RPMI7951 (cell line): ENCODE results near the gene FRMD1. TPM values are rescaled to one million over a fixed set of nuclear protein-coding genes. Genes with fewer than 3 reads are reported as not detected.

ENCODE experiments used
- DNase-seq: peaks from one replicate; pipeline ENCODE4 v3.0.0-alpha.2; 2012; ENCODE audit warnings: low read depth
- total RNA-seq: library from RNA; depleted of rRNA; stranded (reverse); fragments of >200 nt; shearing (Covaris generic); gene quantifications from 2 replicates; pipeline ENCODE4 v1.2.3, GENCODE V29; 2014

FRMD1 gene
- total RNA-seq, 1 experiment from 2014 or later: not detected

GRCh38 chr6:168111911-168112310 is 32.9 kb upstream of the FRMD1 start:
- DNase-seq: no peak

- DNase-seq: no peak
These were observed 31.4 kb upstream of the FRMD1 start for GRCh38 chr6:168110437-168110836.

DNA sequence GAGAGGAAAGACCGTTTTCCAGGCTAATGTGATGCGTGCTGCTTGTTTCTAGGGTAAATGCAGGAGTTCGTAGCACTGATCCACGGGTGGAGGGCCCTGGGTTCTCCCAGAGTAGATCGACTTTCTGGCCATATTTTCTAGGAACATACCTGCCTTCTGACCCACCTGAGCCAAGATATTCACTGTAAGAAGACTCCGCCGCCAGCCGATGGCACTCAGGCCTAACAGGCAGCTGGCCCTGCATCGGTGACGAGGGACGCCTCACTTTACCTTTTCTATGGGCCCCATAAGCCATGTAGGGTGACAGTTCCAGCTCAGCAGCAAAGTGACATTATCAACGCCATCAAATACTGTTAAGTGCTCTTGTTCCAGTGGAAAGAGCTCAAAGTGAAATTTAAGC is 30.2 kb upstream of the FRMD1 start:
- no peak for DNase-seq

- peak; percentile 8 for DNase-seq
These were observed 28.4 kb upstream of the FRMD1 start for GRCh38 chr6:168107191-168107983.

GRCh38 chr6:168106633-168107005 is 27.6 kb upstream of the FRMD1 start:
- DNase-seq: no peak

GRCh38 chr6:168105813-168106632 is 27.0 kb upstream of the FRMD1 start:
- no peak for DNase-seq

DNA sequence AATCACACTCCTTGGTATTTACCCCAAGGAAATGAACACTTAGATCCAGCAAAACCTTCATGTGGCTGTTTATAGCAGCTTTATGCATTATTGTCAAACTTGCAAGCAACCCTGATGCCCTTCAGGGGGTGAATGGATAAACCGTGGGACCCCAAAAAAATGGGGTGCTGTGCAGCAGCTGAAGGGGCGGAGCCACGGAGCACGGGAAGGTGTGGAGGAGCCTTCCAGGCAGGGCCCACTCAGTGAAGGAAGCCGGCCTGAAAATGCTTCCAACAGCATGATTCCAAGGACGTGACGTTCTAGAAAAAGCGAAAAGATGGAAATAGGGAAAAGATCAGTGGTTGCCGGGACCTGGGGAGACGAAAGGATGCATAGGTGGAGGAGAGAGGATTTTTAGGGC is 25.6 kb upstream of the FRMD1 start:
- DNase-seq: no peak

GRCh38 chr6:168103050-168103830 is 24.2 kb upstream of the FRMD1 start:
- DNase-seq: no peak

DNA sequence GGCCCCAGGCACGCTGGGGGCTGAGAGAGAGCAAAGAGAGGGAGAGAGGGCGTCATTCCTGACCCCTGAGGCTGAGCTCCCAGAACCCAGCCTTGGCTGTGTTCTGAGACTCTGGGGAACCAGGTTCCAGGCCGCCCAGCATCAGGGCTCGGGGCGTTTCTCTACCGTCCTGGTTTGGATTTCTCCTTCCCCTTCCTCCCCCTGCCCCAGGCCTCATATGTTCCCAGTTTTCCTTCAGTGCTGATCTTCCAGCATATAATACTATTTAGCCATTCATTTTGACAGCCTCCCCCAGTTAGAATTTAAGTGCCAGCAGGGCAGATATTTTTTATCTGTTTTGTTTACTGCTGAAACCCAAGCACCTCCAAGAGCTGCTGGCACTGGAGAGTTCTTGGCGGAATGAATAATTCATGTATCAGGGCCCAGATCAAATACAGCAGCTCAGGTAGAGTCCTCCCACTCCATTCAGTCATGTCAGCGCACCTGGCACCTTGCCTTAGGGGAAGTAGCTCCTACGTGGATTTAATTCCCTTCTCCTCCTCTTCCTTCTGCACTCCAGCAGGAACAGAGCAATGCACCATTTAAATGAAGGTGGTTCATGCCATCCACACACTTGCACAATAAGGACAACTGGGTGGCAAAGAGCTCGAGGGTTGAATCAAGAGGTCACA is 23.4 kb upstream of the FRMD1 start:
- DNase-seq: no peak

GRCh38 chr6:168101590-168102314 is 22.7 kb upstream of the FRMD1 start:
- DNase-seq: no peak

DNA sequence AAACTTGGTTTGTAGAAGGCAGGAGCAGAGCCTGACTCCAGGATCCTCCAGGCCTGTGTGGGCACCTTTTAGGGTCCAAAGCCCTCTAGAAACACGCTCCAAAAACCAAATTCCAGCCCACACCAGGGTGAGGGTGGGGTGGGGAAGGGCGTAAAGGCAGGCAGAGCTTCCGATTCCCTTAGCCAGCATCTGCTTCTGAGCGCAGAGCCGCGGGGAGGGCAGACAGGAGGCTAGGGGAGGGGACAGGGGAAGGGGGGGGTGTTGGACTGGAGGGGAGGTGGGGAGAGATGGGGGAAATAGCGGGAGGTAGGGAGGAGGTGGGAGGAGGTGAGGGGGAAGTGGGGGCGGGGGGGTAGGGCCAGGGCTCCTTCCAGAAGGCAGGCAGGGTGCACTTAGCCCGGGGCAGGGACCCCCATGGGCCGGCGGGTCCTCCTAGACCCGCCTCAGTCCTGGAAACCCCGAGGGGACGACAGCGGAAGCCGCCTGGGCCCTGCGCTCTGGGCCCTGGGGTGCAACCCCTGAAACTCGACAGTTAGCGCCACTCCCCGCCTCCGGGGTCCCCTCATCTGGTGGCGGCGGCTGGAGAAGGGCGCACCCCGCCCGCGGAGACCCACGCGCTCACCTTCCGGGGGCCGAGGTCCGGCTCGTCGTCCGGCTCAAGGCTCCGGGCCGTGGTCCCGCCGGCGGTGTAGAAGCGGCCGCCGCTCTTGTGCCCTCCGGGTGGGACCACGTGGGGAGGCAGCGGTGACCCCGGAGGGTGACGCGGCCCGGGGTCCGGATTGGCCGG is 22.0 kb upstream of the FRMD1 start:
- no peak for DNase-seq

DNA sequence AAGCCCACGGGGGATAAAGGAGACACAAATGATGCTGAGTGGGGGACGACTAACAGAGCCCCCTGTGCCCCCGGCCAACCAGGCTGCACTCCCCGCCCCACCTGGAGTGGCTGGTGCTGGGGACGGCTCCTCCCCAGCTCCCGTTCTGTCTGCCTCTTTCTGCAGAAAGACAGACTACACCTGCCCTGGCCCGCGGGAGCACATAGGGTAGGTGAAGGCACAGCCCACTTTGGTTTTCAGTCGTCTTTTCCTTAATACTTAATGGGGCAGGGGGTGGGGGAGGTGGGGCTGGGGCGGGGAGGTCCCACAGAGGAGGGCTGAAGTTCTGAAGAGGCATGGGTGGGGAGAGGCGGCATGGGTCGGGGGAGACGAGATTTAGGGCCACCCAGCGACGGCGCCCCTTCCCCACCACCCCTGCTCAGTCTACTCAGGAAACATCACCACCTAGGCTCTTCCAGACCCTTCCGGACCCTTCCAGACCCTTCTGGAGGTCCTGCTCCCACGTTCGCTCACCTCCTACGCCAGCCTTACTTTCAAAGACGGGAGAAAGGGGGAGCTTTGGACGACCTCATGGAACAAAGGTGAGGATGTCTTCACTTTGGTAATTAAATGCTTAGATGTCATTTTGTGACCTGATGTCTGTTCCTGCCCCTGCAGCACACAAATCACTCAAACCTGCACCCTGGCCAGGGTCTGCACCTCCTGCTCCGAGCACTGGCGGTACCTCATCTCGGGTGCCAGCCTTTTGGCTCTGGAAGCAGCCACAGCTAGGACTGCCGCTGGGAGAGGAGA is 21.2 kb upstream of the FRMD1 start:
- DNase-seq: no peak

GRCh38 chr6:168099201-168100010 is 20.4 kb upstream of the FRMD1 start:
- DNase-seq: no peak

- DNase-seq: no peak
These were observed 19.4 kb upstream of the FRMD1 start for GRCh38 chr6:168098431-168098861.

DNA sequence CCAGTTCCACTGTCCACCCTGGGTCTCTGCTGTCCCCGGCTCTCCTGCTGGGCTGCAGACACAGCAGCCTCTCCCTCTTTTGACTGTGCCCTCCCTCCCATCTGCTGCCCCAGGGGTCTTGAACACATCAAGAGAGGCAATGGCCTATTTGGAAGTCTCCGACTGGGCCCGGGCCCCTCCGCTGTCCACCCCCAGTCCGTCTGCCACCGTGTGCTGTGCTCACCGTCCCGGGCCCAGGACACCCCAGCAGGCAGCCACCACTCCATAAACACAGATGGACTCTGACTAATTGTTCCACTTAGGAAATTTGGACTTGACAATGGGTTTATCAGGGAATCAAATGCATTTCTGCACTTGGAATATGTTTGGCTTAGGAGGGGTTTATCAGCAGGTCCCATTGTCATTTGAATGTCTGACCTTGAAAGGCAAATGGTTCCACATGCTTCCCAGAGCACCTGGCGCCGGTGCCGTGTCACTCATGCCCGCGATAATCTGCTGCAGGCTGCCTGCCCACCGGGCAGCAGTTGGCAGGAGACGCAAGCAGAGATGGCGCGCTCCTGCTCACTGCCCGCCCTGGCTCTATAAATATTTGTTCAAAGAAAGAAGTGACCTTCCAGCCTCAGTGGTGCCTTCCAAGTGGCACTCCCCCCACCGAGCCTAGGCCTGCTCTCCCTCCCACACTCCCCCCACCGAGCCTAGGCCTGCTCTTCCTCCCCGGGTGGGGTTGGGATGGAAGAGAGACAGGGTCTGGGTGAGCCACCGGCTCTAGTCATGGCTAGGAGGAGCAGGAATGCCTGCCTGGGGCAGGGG is 18.8 kb upstream of the FRMD1 start:
- no peak for DNase-seq

GRCh38 chr6:168097221-168097620 is 18.2 kb upstream of the FRMD1 start:
- no peak for DNase-seq

GRCh38 chr6:168096271-168096764 is 17.3 kb upstream of the FRMD1 start:
- no peak for DNase-seq
